HepG2 (cell line): ENCODE data around the gene JOSD2. TPM values are rescaled to one million over a fixed set of nuclear protein-coding genes. Genes with fewer than 3 reads are reported as not detected.
A peak's percentile ranks its signal among the peaks of the same experiment; 100 is the strongest.

Experiments
- DR1 ChIP-seq: sonication (generic); formaldehyde crosslinking; IDR thresholded peaks from 2 replicates; pipeline ENCODE4 v1.8.0; 2021; ENCODE audit warnings: mild to moderate bottlenecking, missing genetic modification reagents, inconsistent platforms
- HOXA5 ChIP-seq: sonication (generic); formaldehyde crosslinking; IDR thresholded peaks from 2 replicates; pipeline ENCODE4 v1.4.0; 2020; ENCODE audit warnings: missing genetic modification reagents
- MATR3 ChIP-seq: sonication (generic); formaldehyde crosslinking; IDR thresholded peaks from 2 replicates; pipeline ENCODE4 v1.4.0; 2020; ENCODE audit warnings: missing genetic modification reagents
- MED8 ChIP-seq: sonication (generic); formaldehyde crosslinking; IDR thresholded peaks from 2 replicates; pipeline ENCODE4 v1.8.1; 2023; ENCODE audit warnings: mild to moderate bottlenecking, missing genetic modification reagents; ENCODE audit not compliant: insufficient replicate concordance
- POGZ ChIP-seq: sonication (generic); formaldehyde crosslinking; IDR thresholded peaks from 2 replicates; pipeline ENCODE4 v1.4.0; 2020; ENCODE audit warnings: mild to moderate bottlenecking, missing genetic modification reagents
- SOX13 ChIP-seq, 3 experiments: fragments of 450-650 bp in 1 of 3; sonication (generic) in 1 of 3; formaldehyde crosslinking in 1 of 3; IDR thresholded peaks in 2 of 3; conservative IDR thresholded peaks in 1 of 3; 2 replicates each; pipeline versions ENCODE4 v1.5.0 to v1.6.1; 2016 to 2020; ENCODE audit warnings: antibody characterized with exemption in 1 of 3, mild to moderate bottlenecking in 1 of 3, missing compliant biosample characterization in 1 of 3, missing genetic modification reagents in 1 of 3, moderate library complexity in 1 of 3
- SOX6 ChIP-seq, 2 experiments: fragments of 450-650 bp in 1 of 2; sonication (generic) in 1 of 2; formaldehyde crosslinking in 1 of 2; IDR thresholded peaks; 2 replicates each; pipeline versions ENCODE4 v1.4.0 to v1.6.1; 2017 to 2020; ENCODE audit warnings: antibody characterized with exemption in 1 of 2, mild to moderate bottlenecking in 1 of 2, missing genetic modification reagents in 1 of 2
- XRCC5 ChIP-seq: fragments of 200-400 bp; formaldehyde crosslinking; optimal IDR thresholded peaks from 2 replicates; pipeline ENCODE3; 2017; ENCODE audit warnings: mild to moderate bottlenecking, low read length
- ZIK1 ChIP-seq: sonication (generic); formaldehyde crosslinking; IDR thresholded peaks from 2 replicates; pipeline ENCODE4 v1.5.0; 2020; ENCODE audit warnings: mild to moderate bottlenecking, low read depth, missing genetic modification reagents, borderline replicate concordance
- ZNF543 ChIP-seq: sonication (generic); formaldehyde crosslinking; IDR thresholded peaks from 2 replicates; pipeline ENCODE4 v1.4.0; 2020; ENCODE audit warnings: mild to moderate bottlenecking, missing genetic modification reagents
- ZNF619 ChIP-seq: sonication (generic); formaldehyde crosslinking; IDR thresholded peaks from 2 replicates; pipeline ENCODE4 v1.4.0; 2020; ENCODE audit warnings: mild to moderate bottlenecking, missing genetic modification reagents
- ZNF83 ChIP-seq: sonication (generic); formaldehyde crosslinking; IDR thresholded peaks from 2 replicates; pipeline ENCODE4 v1.4.0; 2020; ENCODE audit warnings: missing genetic modification reagents, mild to moderate bottlenecking, borderline replicate concordance
- ZSCAN29 ChIP-seq: sonication (generic); formaldehyde crosslinking; conservative IDR thresholded peaks from 2 replicates; pipeline ENCODE4 v1.4.0; 2020; ENCODE audit warnings: mild to moderate bottlenecking, missing genetic modification reagents
- polyA plus RNA-seq, 8 experiments: library from polyadenylated mRNA; depleted of rRNA in 3 of 8; stranded (reverse) in 7 of 8; unstranded in 1 of 8; fragments of >200 nt; fragmentation: Illumina TruSeq in 4 of 8; extraction: Trizol in 4 of 8; gene quantifications; 2 replicates each; pipeline versions ENCODE4 v1.2.1 to v1.2.3, GENCODE V29; 2011 to 2016; ENCODE audit warnings: low read depth in 4 of 8, missing spikeins in 1 of 8, mixed read lengths in 1 of 8; ENCODE audit not compliant: insufficient read depth in 1 of 8
- total RNA-seq, 5 experiments: library from RNA; depleted of rRNA; stranded (reverse); fragments of >200 nt; fragmentation: Illumina TruSeq; extraction: Trizol; gene quantifications; 2 replicates each; pipeline ENCODE4 v1.2.3, GENCODE V29; 2016; ENCODE audit warnings: low read depth in 1 of 5
- TF ChIP-seq, protein P1 (sequence below): sonication (generic); formaldehyde crosslinking; IDR thresholded peaks from 2 replicates; pipeline ENCODE4 v1.4.0; 2020; ENCODE audit warnings: missing genetic modification reagents, mild to moderate bottlenecking, borderline replicate concordance
- TF ChIP-seq, protein P2 (sequence below): sonication (generic); formaldehyde crosslinking; IDR thresholded peaks from 2 replicates; pipeline ENCODE4 v1.8.1; 2022; ENCODE audit warnings: low read depth, mild to moderate bottlenecking, missing genetic modification reagents
- TF ChIP-seq, protein P3 (sequence below): sonication (generic); formaldehyde crosslinking; IDR thresholded peaks from 2 replicates; pipeline ENCODE4 v1.4.0; 2020; ENCODE audit warnings: missing genetic modification reagents

Gene JOSD2
- total and polyA plus RNA-seq, 2 of the 13 experiments (the other 11 are each of a cell fraction or from before 2014, with no cell fraction given) = 2.0 to 4.1 TPM

DNA sequence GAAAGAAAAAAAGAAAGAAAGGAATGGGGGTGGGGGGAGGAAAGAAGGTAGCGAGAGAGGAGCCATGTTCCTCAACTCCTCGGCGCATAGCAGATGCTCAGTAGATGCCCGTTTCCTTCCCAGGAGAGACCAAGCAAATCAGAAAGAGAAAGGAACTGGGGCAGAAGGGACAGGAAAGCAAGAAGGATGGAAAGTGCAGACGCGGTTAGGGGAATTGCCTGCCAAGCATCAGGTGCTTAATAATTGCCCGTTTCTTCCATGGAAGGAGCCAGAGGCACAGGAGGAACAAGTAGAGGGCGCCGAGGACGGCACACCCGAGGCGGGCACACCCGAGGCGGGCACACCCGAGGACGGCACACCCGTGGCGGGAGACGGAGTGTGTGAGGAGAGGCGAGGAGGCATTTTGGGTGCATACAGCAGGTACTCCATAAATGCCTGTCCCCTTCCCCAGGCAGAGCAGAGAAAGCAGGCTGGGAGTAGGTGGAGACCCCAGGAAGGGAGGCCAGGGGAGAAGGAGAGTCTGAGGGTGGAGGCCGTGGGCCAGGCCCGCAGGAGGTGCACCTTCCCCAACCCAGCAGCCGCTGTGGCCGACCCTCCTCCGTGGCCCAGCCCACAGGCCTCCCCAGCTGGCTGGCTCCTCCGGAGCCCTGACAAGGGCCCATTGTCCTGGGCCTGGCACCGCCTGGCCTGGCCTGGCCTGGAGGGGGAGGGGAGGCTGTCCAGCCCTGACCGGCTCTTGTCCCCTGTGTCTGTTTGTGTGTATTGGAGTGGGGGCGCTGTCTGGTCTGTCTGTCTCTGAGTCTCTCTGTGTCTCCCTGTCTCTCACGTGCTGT, 14.6 kb downstream of the JOSD2 start (continued):
- TF ChIP-seq, protein P1, sequence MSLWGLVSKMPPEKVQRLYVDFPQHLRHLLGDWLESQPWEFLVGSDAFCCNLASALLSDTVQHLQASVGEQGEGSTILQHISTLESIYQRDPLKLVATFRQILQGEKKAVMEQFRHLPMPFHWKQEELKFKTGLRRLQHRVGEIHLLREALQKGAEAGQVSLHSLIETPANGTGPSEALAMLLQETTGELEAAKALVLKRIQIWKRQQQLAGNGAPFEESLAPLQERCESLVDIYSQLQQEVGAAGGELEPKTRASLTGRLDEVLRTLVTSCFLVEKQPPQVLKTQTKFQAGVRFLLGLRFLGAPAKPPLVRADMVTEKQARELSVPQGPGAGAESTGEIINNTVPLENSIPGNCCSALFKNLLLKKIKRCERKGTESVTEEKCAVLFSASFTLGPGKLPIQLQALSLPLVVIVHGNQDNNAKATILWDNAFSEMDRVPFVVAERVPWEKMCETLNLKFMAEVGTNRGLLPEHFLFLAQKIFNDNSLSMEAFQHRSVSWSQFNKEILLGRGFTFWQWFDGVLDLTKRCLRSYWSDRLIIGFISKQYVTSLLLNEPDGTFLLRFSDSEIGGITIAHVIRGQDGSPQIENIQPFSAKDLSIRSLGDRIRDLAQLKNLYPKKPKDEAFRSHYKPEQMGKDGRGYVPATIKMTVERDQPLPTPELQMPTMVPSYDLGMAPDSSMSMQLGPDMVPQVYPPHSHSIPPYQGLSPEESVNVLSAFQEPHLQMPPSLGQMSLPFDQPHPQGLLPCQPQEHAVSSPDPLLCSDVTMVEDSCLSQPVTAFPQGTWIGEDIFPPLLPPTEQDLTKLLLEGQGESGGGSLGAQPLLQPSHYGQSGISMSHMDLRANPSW (CRISPR knock-in tag) = no peak
- TF ChIP-seq DR1 (CRISPR knock-in tag) (no peak), ZSCAN29 (CRISPR knock-in tag) (no peak), XRCC5 (peak; percentile 48), ZNF619 (CRISPR knock-in tag) (no peak), SOX6 (IDR thresholded peaks at IDR 0.05) (no peak), SOX6 (CRISPR knock-in tag; IDR thresholded peaks at IDR 0.05) (0 out of 2 replicates have a peak, but pooled peaks have one; percentile 25), ZIK1 (no peak), MED8 (CRISPR knock-in tag) (no peak), SOX13 (IDR thresholded peaks at IDR 0.05) (no peak), SOX13 (CRISPR knock-in tag; conservative IDR thresholded peaks at IDR 0.05 in 1 of 2, IDR thresholded peaks at IDR 0.05 in 1 of 2) (peak in 1 of 2 experiments; percentile 54; a peak in 2 of 4 replicates), ZNF83 (no peak), MATR3 (CRISPR knock-in tag) (no peak), ZNF543 (peak; percentile 63; the same call in 1 of the 2 replicates), POGZ (CRISPR knock-in tag) (no peak), HOXA5 (CRISPR knock-in tag) (no peak)
- TF ChIP-seq, protein P2, sequence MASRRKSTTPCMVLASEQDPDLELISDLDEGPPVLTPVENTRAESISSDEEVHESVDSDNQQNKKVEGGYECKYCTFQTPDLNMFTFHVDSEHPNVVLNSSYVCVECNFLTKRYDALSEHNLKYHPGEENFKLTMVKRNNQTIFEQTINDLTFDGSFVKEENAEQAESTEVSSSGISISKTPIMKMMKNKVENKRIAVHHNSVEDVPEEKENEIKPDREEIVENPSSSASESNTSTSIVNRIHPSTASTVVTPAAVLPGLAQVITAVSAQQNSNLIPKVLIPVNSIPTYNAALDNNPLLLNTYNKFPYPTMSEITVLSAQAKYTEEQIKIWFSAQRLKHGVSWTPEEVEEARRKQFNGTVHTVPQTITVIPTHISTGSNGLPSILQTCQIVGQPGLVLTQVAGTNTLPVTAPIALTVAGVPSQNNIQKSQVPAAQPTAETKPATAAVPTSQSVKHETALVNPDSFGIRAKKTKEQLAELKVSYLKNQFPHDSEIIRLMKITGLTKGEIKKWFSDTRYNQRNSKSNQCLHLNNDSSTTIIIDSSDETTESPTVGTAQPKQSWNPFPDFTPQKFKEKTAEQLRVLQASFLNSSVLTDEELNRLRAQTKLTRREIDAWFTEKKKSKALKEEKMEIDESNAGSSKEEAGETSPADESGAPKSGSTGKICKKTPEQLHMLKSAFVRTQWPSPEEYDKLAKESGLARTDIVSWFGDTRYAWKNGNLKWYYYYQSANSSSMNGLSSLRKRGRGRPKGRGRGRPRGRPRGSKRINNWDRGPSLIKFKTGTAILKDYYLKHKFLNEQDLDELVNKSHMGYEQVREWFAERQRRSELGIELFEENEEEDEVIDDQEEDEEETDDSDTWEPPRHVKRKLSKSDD (CRISPR knock-in tag) = no peak
- TF ChIP-seq, protein P3, sequence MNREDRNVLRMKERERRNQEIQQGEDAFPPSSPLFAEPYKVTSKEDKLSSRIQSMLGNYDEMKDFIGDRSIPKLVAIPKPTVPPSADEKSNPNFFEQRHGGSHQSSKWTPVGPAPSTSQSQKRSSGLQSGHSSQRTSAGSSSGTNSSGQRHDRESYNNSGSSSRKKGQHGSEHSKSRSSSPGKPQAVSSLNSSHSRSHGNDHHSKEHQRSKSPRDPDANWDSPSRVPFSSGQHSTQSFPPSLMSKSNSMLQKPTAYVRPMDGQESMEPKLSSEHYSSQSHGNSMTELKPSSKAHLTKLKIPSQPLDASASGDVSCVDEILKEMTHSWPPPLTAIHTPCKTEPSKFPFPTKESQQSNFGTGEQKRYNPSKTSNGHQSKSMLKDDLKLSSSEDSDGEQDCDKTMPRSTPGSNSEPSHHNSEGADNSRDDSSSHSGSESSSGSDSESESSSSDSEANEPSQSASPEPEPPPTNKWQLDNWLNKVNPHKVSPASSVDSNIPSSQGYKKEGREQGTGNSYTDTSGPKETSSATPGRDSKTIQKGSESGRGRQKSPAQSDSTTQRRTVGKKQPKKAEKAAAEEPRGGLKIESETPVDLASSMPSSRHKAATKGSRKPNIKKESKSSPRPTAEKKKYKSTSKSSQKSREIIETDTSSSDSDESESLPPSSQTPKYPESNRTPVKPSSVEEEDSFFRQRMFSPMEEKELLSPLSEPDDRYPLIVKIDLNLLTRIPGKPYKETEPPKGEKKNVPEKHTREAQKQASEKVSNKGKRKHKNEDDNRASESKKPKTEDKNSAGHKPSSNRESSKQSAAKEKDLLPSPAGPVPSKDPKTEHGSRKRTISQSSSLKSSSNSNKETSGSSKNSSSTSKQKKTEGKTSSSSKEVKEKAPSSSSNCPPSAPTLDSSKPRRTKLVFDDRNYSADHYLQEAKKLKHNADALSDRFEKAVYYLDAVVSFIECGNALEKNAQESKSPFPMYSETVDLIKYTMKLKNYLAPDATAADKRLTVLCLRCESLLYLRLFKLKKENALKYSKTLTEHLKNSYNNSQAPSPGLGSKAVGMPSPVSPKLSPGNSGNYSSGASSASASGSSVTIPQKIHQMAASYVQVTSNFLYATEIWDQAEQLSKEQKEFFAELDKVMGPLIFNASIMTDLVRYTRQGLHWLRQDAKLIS = no peak
